G401.6 (cell line): ENCODE results near the gene ASZ1.

Experiments used
- FAIRE-seq: peaks from 2 replicates; lab custom pipeline; 2012; peaks lifted over from hg19 to GRCh38; lab: Jason Lieb, UNC

ASZ1 gene

GRCh38 chr7:117346161-117346560, 81.1 kb downstream of the ASZ1 start:
- no peak for FAIRE-seq

- no peak for FAIRE-seq
Observed at GRCh38 chr7:117338020-117338419, 89.3 kb downstream of the ASZ1 start.

- no peak for FAIRE-seq
Observed at GRCh38 chr7:117333168-117333567, 94.1 kb downstream of the ASZ1 start.

GRCh38 chr7:117332031-117332430, 95.3 kb downstream of the ASZ1 start:
- no peak for FAIRE-seq

GRCh38 chr7:117325836-117326235, 101.5 kb downstream of the ASZ1 start:
- no peak for FAIRE-seq

- no peak for FAIRE-seq
Observed at GRCh38 chr7:117324960-117325359, 102.3 kb downstream of the ASZ1 start.

GRCh38 chr7:117323851-117324711, 103.2 kb downstream of the ASZ1 start:
- no peak for FAIRE-seq

- FAIRE-seq, result no peak
Observed at GRCh38 chr7:117323305-117323850, 103.9 kb downstream of the ASZ1 start.

- no peak for FAIRE-seq
Observed at GRCh38 chr7:117322741-117323304, 104.5 kb downstream of the ASZ1 start, which contains the start of gene WNT2. WNT2 (minus strand) TSS chr7:117323058; CDS start chr7:117322989, 69 bp downstream.

GRCh38 chr7:117320523-117320922, 106.8 kb downstream of the ASZ1 start:
- FAIRE-seq, result no peak

- FAIRE-seq, result no peak
Observed at GRCh38 chr7:117319181-117319580, 108.1 kb downstream of the ASZ1 start.

GRCh38 chr7:117313582-117313981, 113.7 kb downstream of the ASZ1 start:
- no peak for FAIRE-seq
